IMR-90 (cell line): ENCODE results near the gene MCF2L2. TPM values are rescaled to one million over a fixed set of nuclear protein-coding genes. Genes with fewer than 3 reads are reported as not detected.

Experiments used
- ATAC-seq: fragments of 200-7000 bp; cut with Tn5 transposase; 2 replicates; pipeline ENCODE4 v1.9.1; 2020; ENCODE audit warnings: low read depth, mild to moderate bottlenecking, moderate library complexity
- BruUV-seq: library from RNA; stranded (reverse); fragments of 400-500 nt; replicated peaks from 2 replicates; lab custom pipeline; 2021; lab: Mats Ljungman, UMichigan
- CTCF ChIA-PET: fragments of 300-600 bp; formaldehyde crosslinking; extraction: SDS; loops from one replicate; lab custom pipeline; 2021; ENCODE audit warnings: antibody characterized with exemption; lab: Yijun Ruan, JAX
- POLR2A ChIA-PET: fragments of 300-600 bp; sonication (Branson Sonifier 250); formaldehyde crosslinking; loops from one replicate; lab custom pipeline; 2022; ENCODE audit warnings: antibody characterized with exemption; ENCODE audit not compliant: unreplicated experiment; lab: Charles Lee
- DNase-seq: peaks from one replicate; pipeline ENCODE4 v3.0.0; 2013
- H2AFZ ChIP-seq: replicated peaks from 2 replicates; pipeline ENCODE3; 2013; ENCODE audit warnings: low read length, mild to moderate bottlenecking; ENCODE audit not compliant: poor library complexity
- H2AK5ac ChIP-seq: 2 replicates; pipeline ENCODE4 v1.6.1; 2013; ENCODE audit warnings: low read depth, low read length, inconsistent platforms
- H2AK9ac ChIP-seq: replicated peaks from 2 replicates; pipeline ENCODE3; 2013; ENCODE audit warnings: mild to moderate bottlenecking, low read depth, low read length, moderate library complexity; ENCODE audit not compliant: poor library complexity
- H2BK120ac ChIP-seq: 2 replicates; pipeline ENCODE4 v1.6.1; 2013; ENCODE audit warnings: low read depth, low read length, inconsistent platforms
- H2BK15ac ChIP-seq: 3 replicates; pipeline ENCODE4 v1.6.1; 2013; ENCODE audit warnings: low read depth, low read length, inconsistent platforms
- H2BK20ac ChIP-seq: 2 replicates; pipeline ENCODE4 v1.6.1; 2013; ENCODE audit warnings: low read depth, mild to moderate bottlenecking, inconsistent platforms, low read length, moderate library complexity
- H2BK5ac ChIP-seq: 2 replicates; pipeline ENCODE4 v1.6.1; 2013; ENCODE audit warnings: mild to moderate bottlenecking, low read depth, low read length, inconsistent platforms; ENCODE audit not compliant: poor library complexity, severe bottlenecking
- H3K14ac ChIP-seq: replicated peaks from 2 replicates; pipeline ENCODE4 v1.6.1; 2013; ENCODE audit warnings: low read depth, low read length, inconsistent platforms
- H3K18ac ChIP-seq: 2 replicates; pipeline ENCODE4 v1.6.1; 2013; ENCODE audit warnings: low read depth, low read length, control low read depth
- H3K23ac ChIP-seq: 2 replicates; pipeline ENCODE4 v1.6.1; 2013; ENCODE audit warnings: low read depth, low read length, inconsistent platforms
- H3K27ac ChIP-seq: 2 replicates; pipeline ENCODE4 v1.5.1; 2013; ENCODE audit warnings: mild to moderate bottlenecking, control low read depth, low read length; ENCODE audit not compliant: insufficient read depth
- H3K27me3 ChIP-seq: 2 replicates; pipeline ENCODE4 v1.6.1; 2013; ENCODE audit warnings: low read length; ENCODE audit not compliant: control insufficient read depth, insufficient read depth
- H3K36me3 ChIP-seq: 2 replicates; pipeline ENCODE4 v1.6.1; 2013; ENCODE audit warnings: low read length, mixed read lengths; ENCODE audit not compliant: control insufficient read depth, insufficient read depth
- H3K4ac ChIP-seq: 2 replicates; pipeline ENCODE4 v1.6.1; 2013; ENCODE audit warnings: low read depth, low read length, inconsistent platforms
- H3K4me1 ChIP-seq: 2 replicates; pipeline ENCODE4 v1.6.1; 2013; ENCODE audit warnings: low read length, mixed read lengths; ENCODE audit not compliant: control insufficient read depth, insufficient read depth
- H3K4me2 ChIP-seq: 2 replicates; pipeline ENCODE4 v1.6.1; 2013; ENCODE audit warnings: low read depth, mild to moderate bottlenecking, control low read depth, low read length, moderate library complexity
- H3K4me3 ChIP-seq: 2 replicates; pipeline ENCODE4 v1.5.1; 2013; ENCODE audit warnings: low read depth, mild to moderate bottlenecking, control low read depth, low read length, moderate library complexity; ENCODE audit not compliant: insufficient read depth
- H3K56ac ChIP-seq: 2 replicates; pipeline ENCODE4 v1.6.1; 2013; ENCODE audit warnings: low read length, inconsistent platforms; ENCODE audit not compliant: insufficient read depth; ENCODE audit errors: extremely low read depth
- H3K79me1 ChIP-seq, 2 experiments: 2 replicates each; pipeline ENCODE4 v1.6.1; 2013; ENCODE audit warnings: low read length in 2 of 2, inconsistent platforms in 1 of 2, low read depth in 1 of 2
- H3K9ac ChIP-seq: 2 replicates; pipeline ENCODE4 v1.6.1; 2013; ENCODE audit warnings: low read depth, low read length, control low read depth
- H3K9me1 ChIP-seq: 2 replicates; pipeline ENCODE4 v1.6.1; 2013; ENCODE audit warnings: low read length, inconsistent platforms; ENCODE audit not compliant: insufficient read depth
- H3K9me3 ChIP-seq: 2 replicates; pipeline ENCODE4 v1.6.1; 2013; ENCODE audit warnings: low read length; ENCODE audit not compliant: control insufficient read depth, insufficient read depth
- H4K20me1 ChIP-seq: 2 replicates; pipeline ENCODE4 v1.6.1; 2013; ENCODE audit warnings: low read length, inconsistent platforms; ENCODE audit not compliant: insufficient read depth
- H4K5ac ChIP-seq: 2 replicates; pipeline ENCODE4 v1.6.1; 2013; ENCODE audit warnings: mild to moderate bottlenecking, low read depth, low read length, control low read depth
- H4K8ac ChIP-seq, 2 experiments: 2 replicates each; pipeline ENCODE4 v1.6.1; 2013; ENCODE audit warnings: low read depth in 2 of 2, low read length in 2 of 2, control low read depth in 1 of 2, inconsistent platforms in 1 of 2
- H4K91ac ChIP-seq: 2 replicates; pipeline ENCODE4 v1.6.1; 2013; ENCODE audit warnings: low read depth, low read length, inconsistent platforms; ENCODE audit not compliant: insufficient read depth
- CEBPB ChIP-seq: IDR thresholded peaks from 2 replicates; pipeline ENCODE4 v1.6.1; 2012; ENCODE audit warnings: low read depth, low read length, improper control_type of control experiment
- CHD1 ChIP-seq: IDR thresholded peaks from 2 replicates; pipeline ENCODE4 v1.6.1; 2012; ENCODE audit warnings: low read depth, low read length, improper control_type of control experiment
- MAFK ChIP-seq: IDR thresholded peaks from 2 replicates; pipeline ENCODE4 v1.6.1; 2012; ENCODE audit warnings: low read depth, low read length, improper control_type of control experiment
- MAZ ChIP-seq: IDR thresholded peaks from 2 replicates; pipeline ENCODE4 v1.6.1; 2012; ENCODE audit warnings: low read depth, mild to moderate bottlenecking, low read length, improper control_type of control experiment, moderate library complexity, borderline replicate concordance
- MXI1 ChIP-seq: IDR thresholded peaks from 2 replicates; pipeline ENCODE4 v1.6.1; 2012; ENCODE audit warnings: low read depth, mild to moderate bottlenecking, low read length, moderate library complexity, borderline replicate concordance
- NFE2L2 ChIP-seq: fragments of 150-350 bp; IDR thresholded peaks from 2 replicates; pipeline ENCODE4 v1.6.1; 2016; ENCODE audit warnings: low read depth, mild to moderate bottlenecking, low read length
- POLR2A ChIP-seq: IDR thresholded peaks from 2 replicates; pipeline ENCODE4 v1.6.1; 2012; ENCODE audit warnings: mild to moderate bottlenecking, low read depth, low read length
- RFX5 ChIP-seq: IDR thresholded peaks from 2 replicates; pipeline ENCODE4 v1.8.0; 2012; ENCODE audit warnings: low read depth, mild to moderate bottlenecking, low read length, moderate library complexity
- SMC3 ChIP-seq: fragments of 150-350 bp; IDR thresholded peaks from 2 replicates; pipeline ENCODE4 v1.6.1; 2016; ENCODE audit warnings: low read depth, mild to moderate bottlenecking, antibody characterized with exemption, low read length, moderate library complexity
- whole genome bisulfite sequencing, 2 experiments: methylation state at CpG; one replicate each; pipeline versions ENCODE4 v1.1.5 to v1.1.7; 2013; ENCODE audit warnings: missing lambda C conversion rate in 2 of 2; ENCODE audit not compliant: insufficient read length in 1 of 2; ENCODE audit errors: extremely low coverage in 2 of 2; 5-methylcytosine and 5-hydroxymethylcytosine counted together
- dilution Hi-C: fragments of 300-500 bp; cut with HindIII; formaldehyde crosslinking; loops from one replicate; pipeline ENCODE4 v1.14.3; 2018; ENCODE audit warnings: low sequenced_read_pairs; ENCODE audit not compliant: unreplicated experiment
- in situ Hi-C: fragments of 300-500 bp; cut with MboI; formaldehyde crosslinking; loops from 3 replicates; pipeline ENCODE4 v1.14.3; 2019; ENCODE audit warnings: low sequenced_read_pairs, inconsistent platforms, mixed read lengths
- intact Hi-C: fragments of 100-400 bp; cut with micrococcal nuclease; formaldehyde crosslinking; loops from 2 replicates; pipeline ENCODE4 v1.10.0; 2022
- polyA plus RNA-seq, 3 experiments: library from polyadenylated mRNA; depleted of rRNA; stranded (reverse); fragments of >200 nt; gene quantifications; 2 replicates each; pipeline ENCODE4 v1.2.3, GENCODE V29; 2012; ENCODE audit warnings: low replicate concordance in 1 of 3
- total RNA-seq: library from RNA; depleted of rRNA; stranded (reverse); fragments of >200 nt; gene quantifications from 2 replicates; pipeline ENCODE4 v1.2.3, GENCODE V29; 2012
- TF ChIP-seq, protein P1 (sequence below): fragments of 150-350 bp; IDR thresholded peaks from 2 replicates; pipeline ENCODE4 v1.6.1; 2017; ENCODE audit warnings: mild to moderate bottlenecking, antibody characterized with exemption, low read length, low read depth

MCF2L2 gene
- total and polyA plus RNA-seq, 2 of the 4 experiments (the other 2 are of a cell fraction): under 0.01 TPM; not detected in 1

GRCh38 chr3:183224180-183224970 is 204.0 kb downstream of the MCF2L2 start:
- Histone ChIP-seq H2BK5ac (no peak overlapping the region), H3K27me3 (peaks cover 35% of the 10 kb centered on the region), H3K27ac (no peak overlapping the region), H3K9me1 (no peaks in the 10 kb centered on the region), H3K23ac (no peak overlapping the region), H2BK120ac (no peak overlapping the region), H3K36me3 (no peaks in the 10 kb centered on the region), H3K9ac (no peak overlapping the region), H2AFZ (no peak overlapping the region), H2BK15ac (no peak overlapping the region), H3K4ac (no peak overlapping the region), H2AK5ac (no peak overlapping the region), H3K4me2 (no peak overlapping the region), H2BK20ac (no peak overlapping the region), H3K4me3 (no peak overlapping the region), H3K9me3 (no peaks in the 10 kb centered on the region), H4K8ac (no peak overlapping the region), H4K91ac (no peak overlapping the region), H3K18ac (no peak overlapping the region), H4K20me1 (no peaks in the 10 kb centered on the region), H3K56ac (no peak overlapping the region), H4K5ac (no peak overlapping the region), H3K14ac (no peak overlapping the region), H3K79me1 (no peaks in the 10 kb centered on the region), H3K4me1 (no peaks in the 10 kb centered on the region), H2AK9ac (no peak overlapping the region)
- ATAC-seq (no peak), DNase-seq (no peak)
- TF ChIP-seq MAFK (no peak), RFX5 (no peak), NFE2L2 (no peak), CHD1 (no peak), SMC3 (no peak), POLR2A (no peak), MAZ (no peak), CEBPB (no peak), MXI1 (no peak)
- TF ChIP-seq, protein P1, sequence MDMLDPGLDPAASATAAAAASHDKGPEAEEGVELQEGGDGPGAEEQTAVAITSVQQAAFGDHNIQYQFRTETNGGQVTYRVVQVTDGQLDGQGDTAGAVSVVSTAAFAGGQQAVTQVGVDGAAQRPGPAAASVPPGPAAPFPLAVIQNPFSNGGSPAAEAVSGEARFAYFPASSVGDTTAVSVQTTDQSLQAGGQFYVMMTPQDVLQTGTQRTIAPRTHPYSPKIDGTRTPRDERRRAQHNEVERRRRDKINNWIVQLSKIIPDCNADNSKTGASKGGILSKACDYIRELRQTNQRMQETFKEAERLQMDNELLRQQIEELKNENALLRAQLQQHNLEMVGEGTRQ: no peak
- 89% methylated on average over 5 of the region's 11 CpGs; no CpG with 5 or more reads in 1 of the 2 experiments for WGBS, 2 experiments
- no TSS peak for BruUV-seq
- in situ Hi-C loops (no loop called here), dilution Hi-C loops (no loop called here), intact Hi-C loops (no loop called here)
- POLR2A ChIA-PET: no interaction called here
- CTCF ChIA-PET: interaction anchor here (0.5 kb wide), 1 partner anchor 37 kb away, joined by 3 read pairs; no protein-coding TSS in a partner anchor
